T-helper 17 cell (primary cell): ENCODE data around the gene UTF1. TPM values are rescaled to one million over a fixed set of nuclear protein-coding genes. Genes with fewer than 3 reads are reported as not detected.

Experiments
- ATAC-seq: fragments of 150-1000 bp; cut with Tn5 transposase; 2 replicates; pipeline ENCODE4 v1.10.0; 2021; ENCODE audit warnings: mild to moderate bottlenecking, moderate library complexity
- DNase-seq, 3 donors: peaks; one replicate each; pipeline versions ENCODE4 v3.0.0 to v3.0.0-alpha.2; 2020 to 2021
- H3K9me3 ChIP-seq: one replicate; pipeline ENCODE4 v1.7.0; 2013; ENCODE audit warnings: low read length, mild to moderate bottlenecking; ENCODE audit not compliant: control insufficient read depth, poor library complexity, severe bottlenecking
- H3K27ac Mint-ChIP-seq: one replicate; pipeline ENCODE4 v1.8.0; 2022; ENCODE audit warnings: mild to moderate bottlenecking, moderate library complexity, mixed read lengths
- H3K27me3 Mint-ChIP-seq: one replicate; pipeline ENCODE4 v1.8.0; 2022; ENCODE audit warnings: mixed read lengths
- H3K36me3 Mint-ChIP-seq: one replicate; pipeline ENCODE4 v1.8.0; 2022; ENCODE audit warnings: low read depth, mixed read lengths
- H3K4me1 Mint-ChIP-seq: one replicate; pipeline ENCODE4 v1.8.0; 2022; ENCODE audit warnings: mild to moderate bottlenecking, mixed read lengths
- H3K4me3 Mint-ChIP-seq: one replicate; pipeline ENCODE4 v1.8.0; 2022; ENCODE audit warnings: mild to moderate bottlenecking, moderate library complexity, mixed read lengths
- total RNA-seq, 4 donors: library from RNA in 2 of 4; stranded (reverse) in 2 of 4; gene quantifications; one replicate each; pipeline ENCODE4 v1.2.3 and lab custom pipeline; 2022 to 2026

The UTF1 gene
- total RNA-seq (not detected), total RNA-seq (lab: John Stamatoyannopoulos, UW) (0 reads per million in 2 donors)

DNA sequence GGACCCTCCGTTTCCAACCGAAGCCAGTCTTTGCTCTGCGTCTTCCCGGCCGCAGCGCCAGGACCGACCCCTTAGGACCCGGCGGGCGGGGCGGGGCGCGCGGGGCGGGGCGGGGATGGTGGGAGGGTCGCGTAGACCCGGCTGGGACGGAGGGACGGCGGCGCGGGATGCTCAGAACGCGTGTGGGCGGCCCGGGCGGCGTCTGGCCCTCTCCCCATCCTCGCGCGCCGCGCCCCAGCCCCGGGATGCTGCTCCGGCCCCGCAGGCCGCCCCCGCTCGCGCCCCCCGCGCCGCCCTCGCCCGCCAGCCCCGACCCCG lies at the start of gene UTF1:
Gene UTF1, plus strand, starts transcription at position 174 of the 318 bp plus-strand sequence. Its CDS starts 72 bp downstream, at position 246.
- Mint-ChIP-seq H3K36me3 (no peaks in the 10 kb centered on the region), H3K27ac (no peak within 1 kb of the TSS), H3K4me1 (peaks cover 19% of the 10 kb centered on the region), H3K4me3 (peak within 1 kb of the TSS; percentile 77), H3K27me3 (peaks cover 60% of the 10 kb centered on the region)
- ATAC-seq = peak; percentile 15
- no peak for DNase-seq
- H3K9me3 ChIP-seq = no peaks in the 10 kb centered on the region

GRCh38 chr10:133180965-133181639 lies 48.9 kb upstream of the UTF1 start:
- ATAC-seq (no peak), DNase-seq (no peak)
- H3K36me3 Mint-ChIP-seq = no peaks in the 10 kb centered on the region
- H3K27ac Mint-ChIP-seq = peak overlapping the region; percentile 78
- peaks cover 5% of the 10 kb centered on the region for H3K27me3 Mint-ChIP-seq
- H3K4me3 Mint-ChIP-seq = no peak overlapping the region
- H3K4me1 Mint-ChIP-seq = no peaks in the 10 kb centered on the region
- H3K9me3 ChIP-seq = no peaks in the 10 kb centered on the region

- Mint-ChIP-seq H3K4me3 (no peak overlapping the region), H3K27me3 (peaks cover 5% of the 10 kb centered on the region), H3K36me3 (no peaks in the 10 kb centered on the region), H3K27ac (no peak overlapping the region), H3K4me1 (no peaks in the 10 kb centered on the region)
- H3K9me3 ChIP-seq = no peaks in the 10 kb centered on the region
- DNase-seq = no peak
- no peak for ATAC-seq
Observed at GRCh38 chr10:133182190-133182589, 47.8 kb upstream of the UTF1 start.

DNA sequence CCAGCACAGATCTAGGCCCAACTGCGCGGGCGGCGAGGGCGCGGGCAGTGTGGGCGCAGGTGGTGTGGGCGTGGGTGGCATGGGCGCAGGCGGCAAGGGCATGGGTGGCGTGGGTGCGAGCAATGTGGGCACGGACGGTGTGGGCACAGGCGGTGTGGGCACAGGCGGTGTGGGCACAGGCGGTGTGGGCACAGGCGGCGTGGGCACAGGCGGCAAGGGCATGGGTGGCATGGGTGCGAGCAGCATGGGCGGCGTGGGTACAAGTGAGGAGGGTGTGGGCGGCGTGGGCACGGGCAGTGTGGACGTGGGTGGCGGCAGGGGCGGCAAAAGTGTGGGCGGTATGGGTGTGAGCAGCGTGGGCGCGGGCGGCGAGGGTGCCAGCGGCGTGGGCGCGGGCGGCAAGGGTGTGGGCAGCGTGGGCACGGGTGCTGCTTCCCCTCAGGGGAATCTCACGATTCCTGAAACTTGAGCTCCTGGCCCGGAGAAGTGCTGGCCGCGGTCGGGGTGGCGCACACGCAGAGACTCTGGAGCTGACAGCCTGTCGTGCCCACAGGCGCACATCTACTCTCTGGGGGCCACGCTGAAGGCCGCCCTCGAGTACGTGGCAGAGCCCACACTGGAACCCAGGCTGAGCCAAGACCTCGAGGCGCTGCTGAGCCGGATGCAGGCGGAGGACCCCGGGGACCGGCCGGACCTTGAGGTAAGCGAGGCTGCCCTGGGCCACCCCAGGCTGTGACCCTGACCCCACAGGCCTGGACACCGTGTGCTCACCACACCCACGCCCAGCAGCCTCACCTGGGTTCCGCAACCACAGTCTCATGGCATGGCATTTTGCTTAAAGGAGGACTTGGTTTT lies 47.0 kb upstream of the UTF1 start:
- Mint-ChIP-seq H3K27ac (no peak overlapping the region), H3K4me3 (no peak overlapping the region), H3K4me1 (no peaks in the 10 kb centered on the region), H3K36me3 (no peaks in the 10 kb centered on the region), H3K27me3 (peaks cover 5% of the 10 kb centered on the region)
- ATAC-seq = no peak
- H3K9me3 ChIP-seq = no peaks in the 10 kb centered on the region
- DNase-seq = no peak

- ATAC-seq (no peak), DNase-seq (no peak)
- H3K27me3 Mint-ChIP-seq = peaks cover 5% of the 10 kb centered on the region
- no peaks in the 10 kb centered on the region for H3K36me3 Mint-ChIP-seq
- H3K9me3 ChIP-seq = no peaks in the 10 kb centered on the region
- no peak overlapping the region for H3K4me3 Mint-ChIP-seq
- H3K4me1 Mint-ChIP-seq = no peaks in the 10 kb centered on the region
- no peak overlapping the region for H3K27ac Mint-ChIP-seq
Observed at GRCh38 chr10:133183646-133184378, 46.2 kb upstream of the UTF1 start.

GRCh38 chr10:133184591-133185244 lies 45.3 kb upstream of the UTF1 start:
- Mint-ChIP-seq H3K4me1 (no peaks in the 10 kb centered on the region), H3K27ac (no peak overlapping the region), H3K27me3 (peaks cover 5% of the 10 kb centered on the region), H3K4me3 (no peak overlapping the region), H3K36me3 (no peaks in the 10 kb centered on the region)
- ATAC-seq (no peak), DNase-seq (no peak)
- H3K9me3 ChIP-seq = no peaks in the 10 kb centered on the region

DNA sequence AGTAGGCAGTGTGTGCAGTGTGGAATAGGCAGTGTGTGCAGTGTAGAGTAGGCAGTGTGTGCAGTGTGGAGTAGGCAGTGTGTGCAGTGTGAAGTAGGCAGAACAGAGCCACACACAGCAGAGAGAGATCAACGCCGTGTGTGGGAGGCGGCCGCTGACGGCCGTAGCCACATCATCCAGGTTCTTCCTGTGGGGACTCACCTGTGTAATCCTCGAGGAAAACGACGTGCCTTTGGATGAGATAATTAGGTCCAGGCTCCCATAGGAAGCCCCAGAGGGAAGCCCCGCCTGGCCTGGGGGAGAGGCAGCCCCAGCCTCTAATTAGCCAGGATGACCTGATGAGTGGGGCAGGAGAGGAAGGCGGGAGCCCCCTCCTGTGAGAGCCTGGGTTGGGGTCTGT lies 44.6 kb upstream of the UTF1 start:
- H3K9me3 ChIP-seq = no peaks in the 10 kb centered on the region
- DNase-seq (no peak), ATAC-seq (no peak)
- Mint-ChIP-seq H3K36me3 (no peaks in the 10 kb centered on the region), H3K4me1 (no peaks in the 10 kb centered on the region), H3K27me3 (peaks cover 5% of the 10 kb centered on the region), H3K4me3 (no peak overlapping the region), H3K27ac (no peak overlapping the region)

DNA sequence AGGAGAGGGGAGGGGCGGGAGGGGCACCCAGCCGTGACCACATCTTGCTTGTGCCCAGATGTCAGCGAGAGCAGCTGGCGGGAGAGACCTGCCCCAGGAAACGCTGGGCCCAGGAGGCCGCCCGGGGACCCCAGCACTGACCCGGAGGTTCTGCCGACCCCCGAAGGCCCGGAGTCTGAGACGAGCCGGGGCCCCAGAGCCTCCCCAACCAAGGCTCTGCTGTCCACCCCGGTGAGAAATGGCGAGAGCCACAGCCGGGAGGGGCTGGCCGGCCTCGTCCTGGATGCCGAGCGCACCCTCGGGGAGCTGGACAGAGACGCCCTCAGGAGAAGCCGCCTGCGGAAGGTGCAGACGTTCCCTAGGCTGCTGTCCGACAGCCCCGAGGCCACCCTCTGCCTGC lies 44.1 kb upstream of the UTF1 start:
- DNase-seq = no peak
- Mint-ChIP-seq H3K4me3 (no peak overlapping the region), H3K4me1 (no peaks in the 10 kb centered on the region), H3K27me3 (peaks cover 5% of the 10 kb centered on the region), H3K36me3 (no peaks in the 10 kb centered on the region), H3K27ac (no peak overlapping the region)
- ATAC-seq = no peak
- no peaks in the 10 kb centered on the region for H3K9me3 ChIP-seq

GRCh38 chr10:133186416-133187090 lies 43.5 kb upstream of the UTF1 start:
- Mint-ChIP-seq H3K4me1 (no peaks in the 10 kb centered on the region), H3K36me3 (no peaks in the 10 kb centered on the region), H3K27ac (no peak overlapping the region), H3K4me3 (no peak overlapping the region), H3K27me3 (peaks cover 4% of the 10 kb centered on the region)
- no peak for ATAC-seq
- DNase-seq = no peak
- no peaks in the 10 kb centered on the region for H3K9me3 ChIP-seq

DNA sequence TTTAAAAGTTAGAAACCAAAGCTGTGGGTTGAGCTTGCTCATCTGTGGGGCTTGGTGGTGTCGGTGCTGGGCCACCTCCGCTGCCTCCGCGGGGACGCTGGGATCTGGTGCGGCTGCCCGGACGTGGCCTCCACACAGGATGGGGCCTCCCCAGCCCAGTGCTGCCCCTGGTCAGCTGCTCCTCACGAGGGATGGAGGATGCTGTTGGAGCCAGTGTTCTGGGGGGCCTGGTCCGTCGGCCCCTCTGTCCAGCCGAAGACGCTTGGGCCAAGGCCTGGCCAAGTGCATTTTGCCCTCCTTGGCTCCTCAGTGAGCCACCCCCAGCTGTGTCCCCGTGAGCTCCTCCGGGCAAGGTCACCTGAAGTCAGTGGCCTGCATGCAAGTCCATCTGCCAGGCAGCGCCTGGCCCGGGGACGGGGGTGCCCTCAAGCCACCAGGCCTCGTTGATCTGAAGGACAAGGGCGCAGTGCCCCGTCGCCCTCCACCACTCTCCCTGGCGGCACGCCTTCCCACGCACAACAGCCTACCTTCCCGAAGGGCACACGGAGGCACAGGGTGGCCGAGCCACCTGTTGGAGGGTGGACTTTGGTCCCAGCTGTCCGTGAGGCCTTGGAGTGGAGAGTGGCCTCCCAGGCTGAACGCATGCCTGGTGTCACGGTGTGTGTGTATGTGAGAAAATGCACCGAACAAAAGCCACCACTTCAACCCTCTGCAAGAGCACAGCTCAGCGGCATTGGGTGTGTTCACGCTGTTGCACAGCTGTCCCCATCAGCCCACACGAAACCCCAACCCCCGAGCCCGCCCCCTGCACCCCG lies 42.7 kb upstream of the UTF1 start:
- no peaks in the 10 kb centered on the region for H3K9me3 ChIP-seq
- H3K27me3 Mint-ChIP-seq = no peaks in the 10 kb centered on the region
- no peak overlapping the region for H3K27ac Mint-ChIP-seq
- no peak overlapping the region for H3K4me3 Mint-ChIP-seq
- H3K36me3 Mint-ChIP-seq = no peaks in the 10 kb centered on the region
- ATAC-seq (no peak), DNase-seq (no peak)
- no peaks in the 10 kb centered on the region for H3K4me1 Mint-ChIP-seq

DNA sequence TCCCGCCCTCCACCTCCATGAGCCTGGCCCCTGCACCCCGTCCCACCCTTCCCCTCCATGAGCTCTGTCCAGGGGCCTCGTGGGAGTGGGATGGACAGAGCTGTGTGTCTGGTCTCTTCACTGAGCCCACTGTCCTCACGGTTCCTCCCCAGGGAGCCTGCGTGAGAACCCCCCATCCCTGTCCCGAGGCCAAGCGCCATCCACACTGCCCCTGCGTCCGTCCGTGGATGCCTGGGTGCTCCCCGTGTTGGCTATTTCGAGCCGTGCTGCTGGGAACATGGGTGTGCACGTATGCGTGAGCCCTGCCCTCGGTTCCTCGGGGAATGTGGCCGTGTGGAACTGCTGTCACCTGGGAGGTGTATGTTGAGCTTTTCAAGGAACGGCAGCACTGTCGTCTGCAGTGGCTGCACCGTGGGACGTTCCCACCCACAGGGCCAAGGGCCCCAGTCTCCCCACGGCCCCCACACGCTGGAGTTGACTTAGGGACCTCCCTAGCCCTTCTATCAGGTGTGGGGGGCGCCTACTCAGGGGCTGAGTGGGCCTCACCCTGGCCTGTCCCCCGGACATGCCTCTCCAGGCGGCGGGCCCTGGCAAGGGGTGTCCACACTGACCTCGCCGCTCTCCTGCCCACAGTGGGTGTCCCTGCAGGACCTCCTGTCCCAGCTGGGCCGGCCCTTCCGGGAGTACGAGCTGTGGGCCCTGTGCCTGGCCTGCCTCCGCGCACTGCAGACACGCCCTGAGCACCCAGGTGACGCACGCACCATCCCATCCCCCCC lies 41.9 kb upstream of the UTF1 start:
- ATAC-seq = no peak
- DNase-seq = no peak
- no peak overlapping the region for H3K4me3 Mint-ChIP-seq
- H3K27me3 Mint-ChIP-seq = no peaks in the 10 kb centered on the region
- no peaks in the 10 kb centered on the region for H3K36me3 Mint-ChIP-seq
- no peaks in the 10 kb centered on the region for H3K4me1 Mint-ChIP-seq
- no peak overlapping the region for H3K27ac Mint-ChIP-seq
- no peaks in the 10 kb centered on the region for H3K9me3 ChIP-seq
